ENCODE results near the gene NFYB.
"Not testable (repeated sequence)": the region's sequence is repeated elsewhere in the genome, so short reads cannot be mapped to it uniquely, and the experiment has no call there.

Gene NFYB

GRCh38 chr12:104137902-104138796 is at the start of gene NFYB:
TSS of gene NFYB (minus strand) at chr12:104138210. CDS start at chr12:104135453, 2,757 bp downstream.
- DNase-seq: peak; percentile 92

DNA sequence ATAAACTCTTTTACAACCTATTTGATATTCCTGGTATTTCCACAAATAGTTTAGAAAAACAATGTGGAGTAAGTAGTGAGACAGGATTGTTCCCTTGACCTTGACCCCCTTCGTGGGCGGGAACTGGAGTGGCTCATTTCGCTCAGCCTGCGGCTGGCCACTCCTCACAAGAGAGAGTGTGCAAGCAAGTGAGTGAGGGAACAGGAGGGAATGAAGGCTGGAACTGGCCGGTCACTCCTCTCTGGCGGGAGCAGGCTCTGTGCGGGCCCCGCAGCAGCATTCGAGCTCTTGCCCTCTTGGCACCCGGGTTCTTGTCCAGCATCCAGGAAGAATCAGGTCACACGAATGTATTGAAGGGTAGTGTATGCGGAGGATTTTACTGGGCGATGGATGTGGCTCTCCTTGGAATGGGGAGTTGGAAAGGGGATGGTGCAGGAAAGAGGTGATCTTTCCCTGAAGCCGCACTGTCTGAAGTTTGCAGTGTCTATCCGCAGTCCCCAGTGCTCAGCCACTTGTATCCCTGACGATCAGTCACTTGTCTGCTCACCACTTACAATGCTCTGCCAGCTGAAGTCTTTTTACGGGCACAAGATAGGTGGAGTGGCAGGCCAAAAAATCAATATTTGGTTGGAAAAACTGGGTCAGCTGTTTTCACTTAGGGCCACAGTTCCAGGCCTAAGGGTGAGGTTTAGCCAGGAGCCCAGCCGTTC is 49.6 kb upstream of the NFYB start:
- no peak for DNase-seq

DNA sequence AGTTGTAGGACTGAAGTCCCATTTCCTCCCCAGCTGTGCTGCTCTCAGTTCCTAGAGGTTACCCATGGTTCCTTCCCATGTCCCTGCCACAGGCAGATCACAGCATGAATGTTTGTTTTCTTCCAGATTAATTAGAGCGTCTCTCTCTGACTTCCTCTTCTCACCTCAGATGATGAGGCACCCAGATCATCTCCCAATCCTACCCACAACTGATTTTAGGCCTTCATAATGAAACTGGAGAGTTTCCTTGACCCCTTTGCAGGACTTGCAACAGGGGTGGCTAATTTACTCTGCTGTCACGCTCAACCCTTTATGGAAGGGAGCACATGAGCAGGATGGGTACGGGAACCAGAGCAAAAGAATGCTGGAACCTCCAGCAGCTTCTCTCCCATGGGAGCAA is 45.4 kb upstream of the NFYB start:
- no peak for DNase-seq

DNA sequence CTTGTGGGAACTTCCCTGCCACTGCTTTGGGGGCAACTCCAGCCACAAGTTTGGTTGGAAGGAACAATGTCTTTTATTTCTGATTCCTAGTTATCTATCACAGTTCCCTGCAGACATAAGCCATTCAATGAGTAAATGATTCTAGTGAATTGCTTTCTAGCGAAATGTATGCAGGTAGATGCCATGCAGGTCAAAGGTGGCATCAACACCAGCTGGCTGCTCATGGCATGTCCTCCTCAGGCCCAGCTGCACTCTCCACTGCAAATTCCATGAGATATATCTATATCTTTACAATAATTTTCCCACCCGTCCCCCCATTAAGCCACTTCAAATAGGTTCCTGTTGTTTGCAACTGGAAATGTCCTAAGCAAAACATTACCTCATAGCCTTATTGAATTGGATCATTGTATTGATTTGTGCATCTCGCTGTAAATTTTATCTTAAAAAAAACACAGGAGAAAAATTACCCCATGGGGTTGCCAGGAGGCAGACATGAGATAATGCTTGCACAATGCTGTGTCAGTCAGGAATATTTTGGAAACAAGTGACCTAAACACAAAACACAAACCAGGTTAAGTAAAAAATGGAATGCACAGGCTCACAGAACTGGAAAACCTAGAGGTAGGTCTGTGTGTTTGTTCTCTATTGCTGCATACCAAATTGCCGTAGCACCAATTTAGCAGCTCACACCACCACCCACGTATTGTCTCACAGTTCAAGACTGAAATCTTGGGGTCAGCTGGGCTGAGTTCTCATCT is 44.8 kb upstream of the NFYB start:
- no peak for DNase-seq

GRCh38 chr12:104182144-104182543 is 44.1 kb upstream of the NFYB start:
- no peak for DNase-seq

- DNase-seq: no peak
Observed at GRCh38 chr12:104181313-104181712, 43.3 kb upstream of the NFYB start.

- DNase-seq: no peak
Observed at GRCh38 chr12:104180374-104180773, 42.4 kb upstream of the NFYB start.

DNA sequence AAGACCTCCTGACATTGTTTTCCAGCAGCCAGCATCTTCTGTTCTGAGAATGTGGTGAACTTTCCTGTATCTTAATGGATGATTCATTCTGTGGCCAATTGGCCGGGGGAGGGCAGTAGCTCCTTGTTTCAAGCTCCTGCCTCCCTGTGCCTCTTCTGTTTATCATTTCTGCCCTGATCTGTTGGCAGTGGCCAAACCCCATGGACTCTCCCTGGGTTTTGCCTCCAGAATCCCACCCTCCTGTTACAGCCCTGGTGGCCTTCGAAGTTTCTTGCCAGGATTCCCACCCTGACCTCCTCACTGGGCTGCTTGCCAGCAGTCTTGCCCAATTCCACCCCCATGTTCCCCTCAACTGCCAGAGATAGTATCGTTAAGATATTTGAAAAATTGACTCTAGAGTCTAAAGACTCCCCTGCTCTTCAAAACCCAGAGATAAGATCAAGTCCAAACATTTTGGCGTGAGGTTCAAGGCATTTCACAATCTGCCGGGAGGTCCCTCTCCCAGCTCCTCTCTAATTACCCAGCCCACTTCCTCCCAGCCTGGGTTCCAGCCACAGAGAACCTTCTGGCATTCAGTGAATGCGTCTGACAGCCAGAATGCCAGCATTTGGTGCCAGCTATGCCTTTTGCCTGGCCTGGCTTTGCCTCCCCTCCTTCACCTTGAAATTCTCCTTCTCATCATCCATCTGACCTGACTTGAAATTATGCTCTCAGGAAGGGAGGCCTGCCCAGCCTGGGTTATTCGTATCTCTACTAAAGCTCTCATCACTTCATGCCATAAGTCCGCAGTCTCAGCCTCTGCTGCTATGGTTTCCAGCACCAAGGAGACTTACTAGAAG is 39.9 kb upstream of the NFYB start:
- no peak for DNase-seq

DNA sequence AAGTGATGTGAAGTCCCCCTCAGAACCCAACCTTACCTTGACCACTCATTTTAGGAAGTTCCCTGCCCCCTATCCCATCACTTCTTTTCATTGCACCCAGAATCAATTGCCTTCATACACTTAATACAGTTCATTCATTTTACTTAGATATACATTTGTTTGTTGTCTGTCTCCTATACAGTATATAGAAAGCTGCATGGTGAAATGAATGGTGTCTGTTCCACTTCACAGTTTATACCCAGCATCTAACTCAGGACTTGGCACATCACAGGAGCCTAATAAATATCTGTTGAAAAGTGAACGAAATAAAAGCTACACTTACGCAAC is 39.3 kb upstream of the NFYB start:
- DNase-seq: no peak

DNA sequence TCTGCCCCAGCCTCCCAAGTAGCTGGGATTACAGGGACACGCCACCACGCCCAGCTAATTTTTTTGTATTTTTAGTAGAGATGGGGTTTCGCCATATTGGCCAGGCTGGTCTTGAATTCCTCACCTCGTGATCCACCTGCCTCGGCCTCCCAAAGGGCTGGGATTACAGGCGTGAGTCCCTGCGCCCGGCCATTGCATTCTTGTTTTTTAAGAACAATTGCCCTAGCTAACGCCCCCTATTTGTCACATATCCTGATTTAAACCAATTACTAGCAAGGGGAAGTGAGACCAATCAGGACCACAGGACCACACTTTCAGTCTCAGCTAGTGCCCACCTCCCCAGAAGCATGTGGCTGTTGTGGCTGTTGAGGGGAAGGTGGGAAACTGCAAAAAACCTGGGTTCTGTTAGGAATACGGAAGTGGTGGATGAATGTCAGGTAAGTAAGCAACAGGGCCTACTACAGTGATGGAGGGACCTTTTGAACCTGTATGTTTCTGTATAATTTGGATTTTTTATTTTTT is 37.8 kb upstream of the NFYB start:
- no peak for DNase-seq

DNA sequence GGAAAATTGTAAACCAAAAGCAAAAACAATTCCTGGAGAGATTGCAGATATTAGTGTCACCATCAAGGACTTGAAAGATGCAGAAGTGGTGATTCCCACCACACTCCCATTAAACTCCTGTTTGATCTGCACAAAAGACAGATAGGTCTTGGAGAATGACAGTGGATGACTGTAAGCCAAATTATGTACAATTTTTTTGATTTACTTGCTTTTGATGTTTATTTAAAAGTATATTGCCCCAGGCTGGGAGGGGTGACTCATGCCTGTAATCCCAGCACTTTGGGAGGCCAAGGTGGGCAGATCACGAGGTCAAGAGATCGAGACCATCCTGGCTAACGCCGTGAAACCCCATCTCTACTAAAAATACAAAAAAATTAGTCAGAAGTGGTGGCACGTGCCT is 35.8 kb upstream of the NFYB start:
- DNase-seq: not testable (repeated sequence)

GRCh38 chr12:104172570-104172947 is 34.5 kb upstream of the NFYB start:
- no peak for DNase-seq

DNA sequence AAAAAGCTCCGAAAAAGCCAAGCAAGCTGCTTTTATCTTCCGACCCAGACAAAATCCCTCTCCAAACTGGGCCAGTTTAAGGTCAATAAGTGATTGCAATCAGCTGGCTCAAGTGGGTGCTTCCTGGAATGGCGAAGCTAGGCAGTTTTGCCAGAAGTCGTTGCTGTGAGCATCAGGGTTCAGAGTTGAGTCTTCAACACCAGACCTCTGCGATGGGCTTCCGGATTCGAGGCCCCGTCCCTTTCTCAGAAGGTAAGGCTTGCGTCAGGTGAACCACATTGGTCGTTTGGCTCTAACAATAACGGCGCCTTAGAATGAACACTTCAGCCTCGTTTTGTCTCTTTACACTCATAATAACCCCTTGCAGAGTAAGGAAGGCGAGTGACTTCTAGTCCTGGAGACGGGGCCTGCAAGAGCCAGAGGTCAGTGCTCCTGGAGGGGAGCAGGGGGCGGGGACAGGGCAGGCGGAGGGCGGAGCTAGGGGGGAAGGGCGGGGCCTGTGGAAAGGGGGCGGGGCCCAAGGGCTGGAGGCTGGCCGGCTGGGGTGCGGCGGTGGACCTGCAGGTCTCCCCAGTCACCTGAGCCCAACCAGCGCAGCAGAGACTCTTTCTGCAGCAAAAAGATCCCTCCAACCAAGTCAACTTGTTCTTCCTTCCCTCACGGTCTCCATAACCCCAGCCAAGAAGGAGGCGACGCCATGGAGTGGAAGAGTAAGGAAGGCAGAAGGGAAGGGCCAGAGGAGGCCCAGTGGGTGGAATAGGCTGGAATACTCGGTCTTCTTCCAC is 34.0 kb upstream of the NFYB start:
- DNase-seq: no peak

DNA sequence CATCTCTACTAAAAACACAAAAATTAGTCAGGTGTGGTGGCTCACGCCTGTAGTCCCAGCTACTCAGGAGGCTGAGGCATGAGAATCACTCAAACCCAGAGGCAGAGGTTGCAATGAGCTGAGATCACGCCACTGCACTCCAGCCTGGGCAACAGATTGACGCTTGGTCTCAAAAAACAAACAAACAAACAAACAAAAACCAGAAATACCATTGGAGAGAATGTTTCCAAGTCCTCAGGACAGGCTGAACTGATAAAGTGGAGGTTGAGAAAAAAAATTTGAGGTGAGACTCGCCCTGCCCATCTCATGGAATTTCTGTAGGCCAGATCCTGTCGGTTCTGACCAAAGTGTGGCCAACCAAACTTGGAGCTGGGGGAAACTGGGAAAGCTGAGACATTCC is 30.6 kb upstream of the NFYB start:
- DNase-seq: no peak

- DNase-seq: no peak
Observed at GRCh38 chr12:104167519-104168458, 29.8 kb upstream of the NFYB start.

GRCh38 chr12:104166465-104166864 is 28.5 kb upstream of the NFYB start:
- DNase-seq: no peak

- no peak for DNase-seq
Observed at GRCh38 chr12:104165801-104166200, 27.8 kb upstream of the NFYB start.

- DNase-seq: no peak
Observed at GRCh38 chr12:104164634-104165033, 26.6 kb upstream of the NFYB start.

DNA sequence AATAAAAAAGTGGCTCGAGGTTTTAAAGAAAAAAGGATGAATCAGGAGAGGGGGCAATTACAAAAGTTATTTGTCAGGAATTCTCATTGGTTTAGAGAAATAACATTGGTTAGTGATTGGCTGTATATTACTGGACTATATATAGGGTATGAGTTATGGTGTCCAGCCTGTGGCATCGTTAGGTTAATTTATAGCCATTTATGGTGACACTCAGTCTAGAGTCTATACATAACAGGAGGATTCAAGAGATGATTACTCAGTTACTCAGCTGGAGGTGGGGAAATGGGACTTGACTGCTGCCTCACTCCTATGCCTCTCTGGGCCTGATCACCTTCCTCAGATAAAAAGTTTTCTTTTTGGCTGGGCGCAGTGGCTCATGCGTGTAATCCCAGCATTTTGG is 25.6 kb upstream of the NFYB start:
- no peak for DNase-seq

GRCh38 chr12:104163028-104163427 is 25.0 kb upstream of the NFYB start:
- not testable (repeated sequence) for DNase-seq

All from NCI-H1436 (cell line).